NCI-H2107 treated with DMSO at 0.1 percent for 48 hours (cell line): ENCODE measurements around the gene COL9A2.

Source experiments
- DNase-seq: peaks from one replicate; lab custom pipeline; 2025; ENCODE audit not compliant: unreplicated experiment; lab: John Stamatoyannopoulos, UW

The COL9A2 gene

GRCh38 chr1:40303790-40304189, 13.3 kb downstream of the COL9A2 start:
- no peak for DNase-seq

DNA sequence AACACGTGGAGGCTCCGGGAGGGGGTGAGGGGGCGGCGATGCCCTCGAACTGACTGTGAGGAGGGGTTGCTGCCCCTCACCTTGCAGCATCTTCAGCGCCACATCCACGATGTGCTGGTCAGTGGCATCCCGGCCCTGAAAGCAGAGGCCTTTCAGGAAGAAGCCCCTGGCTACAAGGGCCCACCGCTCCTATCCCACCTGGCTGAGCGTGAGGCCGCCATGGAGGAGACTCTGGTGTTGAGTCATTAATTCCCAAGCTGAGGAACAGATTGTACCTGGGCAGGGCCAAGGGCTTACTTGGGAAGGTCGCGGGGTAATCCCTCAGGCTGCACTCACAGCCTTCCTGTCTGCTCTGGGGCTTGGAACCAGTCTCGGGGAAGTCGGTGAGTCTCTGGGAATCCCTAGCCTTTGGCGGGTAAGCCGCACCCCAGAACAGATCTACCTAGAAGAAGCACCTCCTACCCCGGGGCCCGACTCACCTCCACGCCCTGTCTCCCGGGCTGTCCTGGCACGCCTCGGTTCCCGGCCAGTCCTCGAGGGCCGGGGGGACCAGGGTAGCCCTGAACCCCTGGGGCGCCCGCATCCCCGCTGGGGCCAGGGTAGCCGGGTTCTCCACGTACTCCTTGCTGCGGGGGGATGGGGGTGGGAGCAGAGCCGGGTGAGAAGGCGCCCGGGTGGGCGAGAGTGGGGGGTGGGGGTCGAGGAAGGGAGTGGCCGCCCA, 13.9 kb downstream of the COL9A2 start:
- no peak for DNase-seq

DNA sequence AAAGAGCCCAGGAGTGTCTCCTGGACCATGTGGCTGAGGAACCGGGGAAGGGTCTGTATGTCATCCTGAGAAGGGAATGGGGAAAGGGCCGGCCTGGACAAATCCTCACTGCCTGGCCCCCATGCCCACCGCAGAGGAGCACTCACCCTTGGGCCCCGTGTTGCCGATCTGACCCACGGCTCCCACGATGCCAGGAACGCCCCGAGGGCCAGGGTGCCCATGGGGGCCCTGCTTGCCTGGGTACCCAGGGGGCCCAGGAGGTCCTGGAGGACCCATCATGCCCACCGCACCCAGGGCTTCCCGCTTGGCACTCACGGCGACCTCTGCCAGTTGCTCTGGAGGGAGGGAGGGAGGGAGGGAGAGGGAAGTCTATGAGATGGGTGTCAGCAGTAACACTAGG, 14.6 kb downstream of the COL9A2 start:
- no peak for DNase-seq

DNA sequence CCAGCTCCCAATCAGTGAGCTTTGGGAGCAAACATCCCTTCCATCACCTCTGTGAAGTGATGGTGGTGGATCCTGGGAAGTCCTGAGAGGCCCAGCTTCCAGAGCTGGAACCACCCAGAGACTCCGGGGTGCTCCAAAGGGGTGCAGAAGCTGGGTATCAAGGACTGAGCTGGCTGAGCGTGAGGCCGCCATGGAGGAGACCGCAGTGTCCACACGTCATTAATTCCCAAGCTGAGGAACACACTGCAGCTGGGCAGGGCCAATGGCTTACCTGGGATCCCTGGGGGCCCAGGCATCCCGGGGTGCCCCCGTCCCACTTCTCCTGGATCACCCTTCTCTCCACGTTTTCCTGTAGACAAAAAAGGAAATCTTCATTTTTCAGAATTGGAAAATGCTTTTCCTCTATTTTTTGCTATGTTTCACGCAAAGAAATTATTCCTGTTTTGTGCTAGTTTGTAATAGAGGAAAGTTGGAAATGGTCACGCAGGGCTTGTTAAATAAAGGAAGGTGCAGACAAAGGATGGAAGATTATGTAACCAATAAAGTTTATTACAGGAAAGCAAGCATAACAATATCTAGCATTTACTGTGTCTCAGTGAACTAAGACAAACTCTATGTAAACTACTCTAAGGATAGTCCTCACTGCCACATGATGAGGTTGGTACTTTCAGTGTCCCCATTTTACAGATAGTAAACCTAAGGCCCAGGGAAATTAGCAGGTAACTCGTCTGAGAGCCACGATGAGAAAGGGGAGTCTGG, 15.4 kb downstream of the COL9A2 start:
- DNase-seq: no peak

- no peak for DNase-seq
Observed at GRCh38 chr1:40301066-40301465, 16.0 kb downstream of the COL9A2 start.

DNA sequence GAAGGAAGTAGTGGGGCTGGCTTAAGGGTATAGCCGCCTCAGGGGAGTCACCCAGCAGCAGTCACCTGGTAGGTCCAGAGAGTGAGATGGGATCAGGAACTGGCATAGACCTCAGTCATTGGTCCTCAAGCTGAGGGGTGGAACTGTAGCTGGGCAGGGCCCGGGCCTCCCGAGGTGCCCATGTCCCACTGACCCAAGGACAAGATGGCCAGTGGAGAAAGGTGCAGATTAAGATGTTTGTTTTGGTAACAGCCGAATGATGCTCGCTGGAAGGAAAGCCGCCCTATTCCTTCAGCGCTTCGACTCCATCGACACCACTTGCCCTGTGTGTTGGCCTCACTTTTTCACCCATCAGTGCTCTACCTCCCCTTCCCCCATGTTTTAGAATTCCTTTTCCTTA, 16.4 kb downstream of the COL9A2 start:
- DNase-seq: no peak

GRCh38 chr1:40300249-40300567, 16.9 kb downstream of the COL9A2 start:
- no peak for DNase-seq

- DNase-seq: no peak
Observed at GRCh38 chr1:40299366-40300248, 17.5 kb downstream of the COL9A2 start.

- no peak for DNase-seq
Observed at GRCh38 chr1:40291293-40291692, 25.8 kb downstream of the COL9A2 start.

GRCh38 chr1:40281853-40282252, 35.2 kb downstream of the COL9A2 start:
- no peak for DNase-seq

DNA sequence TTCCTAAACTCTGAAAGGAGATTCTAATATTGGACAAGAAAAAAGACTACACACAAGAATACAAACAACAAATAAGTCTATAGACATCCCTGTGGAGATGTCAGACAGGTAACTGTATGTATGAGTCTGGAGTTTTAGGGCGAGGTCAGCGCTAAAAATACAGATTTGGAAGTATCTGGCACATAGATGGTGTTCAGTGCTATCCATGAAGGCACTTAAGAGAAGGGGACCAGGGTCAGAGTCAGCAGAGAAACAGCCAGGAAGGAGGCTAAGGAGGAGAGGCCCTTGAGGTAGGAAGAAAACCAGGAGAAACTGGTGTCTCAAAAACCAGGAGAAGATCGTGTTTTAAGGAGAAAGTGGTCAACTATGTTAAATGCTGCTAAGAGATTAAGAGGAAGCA, 41.0 kb downstream of the COL9A2 start:
- DNase-seq: no peak

GRCh38 chr1:40274331-40274730, 42.8 kb downstream of the COL9A2 start:
- DNase-seq: no peak

DNA sequence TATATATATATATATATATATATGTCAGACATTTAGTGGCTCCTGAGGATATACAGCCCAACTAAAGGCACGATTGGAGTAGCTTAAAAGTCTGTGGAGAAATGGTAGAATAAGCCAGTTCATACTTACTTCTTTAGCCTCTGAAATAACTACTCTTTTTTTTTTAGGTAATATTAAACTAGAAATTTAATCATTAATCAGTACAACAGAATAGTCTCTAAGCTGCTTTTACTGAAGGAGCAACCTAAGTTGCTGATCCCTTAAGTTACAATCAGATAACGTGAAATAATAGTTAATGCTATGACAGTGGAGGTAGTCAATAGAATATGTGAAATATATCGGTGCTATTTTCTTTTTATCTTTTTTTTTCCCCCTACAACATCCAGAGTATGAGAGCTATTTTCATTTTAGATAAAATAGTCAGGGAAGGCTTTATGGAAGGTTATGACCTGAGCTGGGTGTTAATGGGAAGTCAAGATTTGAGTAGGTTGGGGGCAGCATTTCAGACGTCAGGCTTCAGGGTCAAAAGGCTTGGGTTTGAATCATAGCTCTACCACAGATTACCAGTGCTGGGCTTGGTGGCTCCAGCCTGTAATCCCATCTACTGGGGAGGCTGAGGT, 43.4 kb downstream of the COL9A2 start:
- DNase-seq: no peak

DNA sequence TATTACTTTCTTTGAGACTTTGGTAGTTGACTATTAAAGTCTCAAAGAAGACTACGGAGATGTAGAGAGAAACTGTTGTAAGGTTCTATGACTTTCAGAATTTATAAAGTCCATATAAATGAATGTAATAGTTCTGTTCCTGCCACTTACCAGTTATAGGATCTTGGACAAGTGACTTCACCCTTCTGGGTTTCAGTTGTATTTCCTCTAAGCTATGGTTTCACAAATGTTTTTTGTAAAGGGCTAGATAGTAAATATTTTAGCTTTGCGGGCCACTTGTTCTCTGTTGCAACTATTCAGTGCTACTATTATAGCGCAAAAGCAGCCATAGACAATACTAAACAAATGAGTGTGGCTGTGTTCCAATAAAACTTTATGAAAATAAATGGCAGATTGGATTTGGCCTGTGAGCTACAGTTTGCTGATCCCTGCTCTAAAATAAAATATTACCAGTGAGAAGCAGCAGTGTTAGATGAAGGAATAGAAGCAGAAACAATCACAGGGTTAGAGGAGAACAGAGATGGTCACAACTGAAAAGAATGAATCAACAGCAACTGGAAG, 44.4 kb downstream of the COL9A2 start:
- DNase-seq: no peak

GRCh38 chr1:40270152-40270834, 46.8 kb downstream of the COL9A2 start:
- DNase-seq: no peak

GRCh38 chr1:40268211-40268610, 48.9 kb downstream of the COL9A2 start:
- no peak for DNase-seq

DNA sequence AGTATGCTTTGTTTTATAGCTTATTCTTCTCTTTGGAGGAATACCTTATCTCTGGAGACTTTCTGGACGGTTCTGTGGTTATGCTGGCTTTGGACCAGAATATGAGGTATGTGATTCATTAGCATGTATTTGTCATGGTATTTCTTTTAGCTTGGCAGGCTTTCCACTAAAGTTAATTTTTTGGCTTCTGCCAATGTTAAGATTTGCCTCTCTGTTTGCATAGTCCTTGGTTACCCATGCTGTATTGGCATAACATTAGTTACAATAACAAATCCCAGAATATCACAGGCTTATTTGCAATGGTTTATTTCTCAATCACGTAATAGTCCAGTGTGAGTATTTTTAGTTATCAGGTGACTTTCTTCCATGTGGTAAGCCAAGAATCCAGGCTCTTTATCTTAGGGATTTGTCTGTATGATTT, 49.3 kb downstream of the COL9A2 start:
- DNase-seq: no peak

DNA sequence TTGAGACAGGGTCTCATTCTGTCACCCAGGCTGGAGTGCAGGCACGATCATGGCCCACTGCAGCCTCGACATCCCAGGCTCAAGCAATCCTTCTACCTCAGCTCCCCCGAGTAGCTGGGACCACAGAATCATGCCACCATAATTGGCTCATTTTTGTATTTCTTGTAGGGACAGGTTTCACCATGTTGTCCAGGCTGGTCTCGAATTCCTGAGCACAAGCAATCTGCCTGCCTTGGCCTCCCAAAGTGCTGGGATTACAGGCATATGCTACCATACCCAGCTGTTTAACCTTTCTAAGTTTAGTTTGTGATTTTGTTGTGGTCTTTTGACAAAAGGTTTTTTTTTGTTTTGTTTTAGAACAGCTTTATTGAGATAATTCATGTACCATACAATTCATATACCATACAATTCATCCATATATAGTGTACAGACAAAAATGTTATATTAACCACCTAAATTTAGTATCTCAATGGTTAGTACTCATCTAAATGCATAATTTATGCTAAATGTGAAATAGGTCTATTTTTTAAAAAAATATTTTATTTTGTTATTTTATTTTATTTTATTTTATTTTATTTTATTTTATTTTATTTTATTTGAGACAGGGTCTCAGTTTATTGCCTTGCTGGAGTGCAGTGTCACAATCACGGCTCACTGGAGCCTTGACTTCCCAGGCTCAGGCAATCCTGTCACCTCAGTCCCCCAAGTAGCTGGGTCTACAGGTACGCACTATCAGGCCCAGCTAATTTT, 50.1 kb downstream of the COL9A2 start:
- no peak for DNase-seq

- no peak for DNase-seq
Observed at GRCh38 chr1:40265919-40266318, 51.2 kb downstream of the COL9A2 start.

- DNase-seq: no peak
Observed at GRCh38 chr1:40265298-40265697, 51.8 kb downstream of the COL9A2 start.
